Left kidney (tissue), 8 donors: ENCODE measurements around the gene SPX. TPM values are rescaled to one million over a fixed set of nuclear protein-coding genes. Genes with fewer than 3 reads are reported as not detected.

Experiments used
- DNase-seq: peaks from one replicate; pipeline ENCODE4 v3.0.0-alpha.2; 2013
- long read RNA-seq, 8 donors: transcript quantifications; one replicate each; lab custom pipeline, GENCODE V29; 2026
- polyA plus RNA-seq: library from polyadenylated mRNA; unstranded; fragments of 120-200 nt; gene quantifications from one replicate; pipeline ENCODE4 v1.2.1, GENCODE V29; 2013; ENCODE audit not compliant: insufficient read length

SPX gene
- polyA plus RNA-seq, result 13.8 TPM
- long read RNA-seq, donor 1, transcript SPX-203 (3 exons, 1,826 nt), result major isoform, 6 of 6 reads
- long read RNA-seq, donor 1, partial matches to known transcripts, result 0 of 6 reads
- long read RNA-seq, donor 1, other reads (novel, unspliced or antisense), result 0 of 6 reads
- long read RNA-seq, donor 2, partial matches to known transcripts, result 0 of 5 reads
- long read RNA-seq, donor 2, other reads (novel, unspliced or antisense), result 0 of 5 reads
- long read RNA-seq, donor 3, partial matches to known transcripts, result 0 of 3 reads
- long read RNA-seq, donor 3, other reads (novel, unspliced or antisense), result 0 of 3 reads
- long read RNA-seq, donor 4, full-length matches to known transcripts, result 1 of 1 reads
- long read RNA-seq, donor 4, partial matches to known transcripts, result 0 of 1 reads
- long read RNA-seq, donor 4, other reads (novel, unspliced or antisense), result 0 of 1 reads
- long read RNA-seq, donor 5, transcript SPX-203 (3 exons, 1,826 nt), result major isoform, 5 of 9 reads
- long read RNA-seq, donor 5, partial matches to known transcripts, result 0 of 9 reads
- long read RNA-seq, donor 5, other reads (novel, unspliced or antisense), result 0 of 9 reads
- long read RNA-seq, donor 6, partial matches to known transcripts, result 0 of 6 reads
- long read RNA-seq, donor 6, other reads (novel, unspliced or antisense), result 0 of 6 reads
- long read RNA-seq, donor 7, partial matches to known transcripts, result 8 of 16 reads
- long read RNA-seq, donor 7, other reads (novel, unspliced or antisense), result 0 of 16 reads
- long read RNA-seq, donor 8, partial matches to known transcripts, result 0 of 2 reads
- long read RNA-seq, donor 8, other reads (novel, unspliced or antisense), result 0 of 2 reads

DNA sequence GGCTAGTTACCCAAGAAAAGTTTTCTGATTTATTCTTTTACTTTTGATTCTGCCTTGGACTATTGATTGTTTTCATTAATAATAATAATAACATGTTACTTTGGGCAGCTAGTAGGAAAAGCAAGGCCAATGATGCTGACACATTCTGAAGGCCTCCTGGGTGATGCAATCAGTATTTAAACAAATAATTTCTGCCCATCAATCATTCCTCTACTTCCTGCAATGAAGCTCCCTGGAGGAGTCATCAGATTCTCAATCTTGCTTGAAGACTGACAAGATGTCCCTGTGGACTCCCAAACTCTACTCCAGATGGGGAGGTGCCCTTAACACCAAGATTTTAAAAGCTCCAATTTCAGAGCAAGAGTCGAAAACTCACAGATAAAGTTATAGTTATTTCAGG lies at the start of gene SPX:
SPX (plus strand) TSS at position 244 of the 400 bp plus-strand sequence. CDS start 177 bp downstream, outside the sequence.
- DNase-seq, result no peak

- DNase-seq, result no peak
These were observed 49.1 kb upstream of the SPX start for GRCh38 chr12:21476949-21477348.

GRCh38 chr12:21478756-21479455 lies 47.2 kb upstream of the SPX start:
- no peak for DNase-seq

GRCh38 chr12:21483531-21483930 lies 42.6 kb upstream of the SPX start:
- no peak for DNase-seq

GRCh38 chr12:21485998-21486397 lies 40.1 kb upstream of the SPX start:
- no peak for DNase-seq

DNA sequence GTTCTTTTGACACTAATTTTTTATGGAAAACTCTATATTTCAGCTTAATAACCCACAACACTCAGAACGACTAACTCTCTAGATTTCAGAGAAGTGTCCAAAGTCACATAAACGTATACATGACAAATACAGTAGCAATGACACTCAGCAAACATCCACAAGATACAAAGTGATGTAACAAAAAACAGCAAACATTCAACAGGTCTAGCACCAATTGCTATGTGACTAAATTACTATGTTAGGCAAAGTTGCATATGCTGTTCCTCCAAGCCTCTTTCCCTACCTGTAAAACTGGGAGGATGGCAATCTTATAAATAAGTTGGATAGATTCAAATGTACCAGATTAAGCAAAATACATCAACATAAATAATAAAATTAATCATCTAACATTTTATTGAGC lies 26.3 kb upstream of the SPX start:
- DNase-seq, result no peak

- no peak for DNase-seq
These were observed 25.3 kb upstream of the SPX start for GRCh38 chr12:21500786-21501257.

- DNase-seq, result peak; percentile 98
These were observed 24.6 kb upstream of the SPX start, which contains the start of the genes GOLT1B and RECQL for GRCh38 chr12:21501258-21502163. Gene GOLT1B (plus strand): TSS chr12:21501789. CDS start chr12:21501924, 135 bp downstream. Gene RECQL (minus strand): TSS chr12:21501635. CDS start chr12:21499570, 2,065 bp downstream.

DNA sequence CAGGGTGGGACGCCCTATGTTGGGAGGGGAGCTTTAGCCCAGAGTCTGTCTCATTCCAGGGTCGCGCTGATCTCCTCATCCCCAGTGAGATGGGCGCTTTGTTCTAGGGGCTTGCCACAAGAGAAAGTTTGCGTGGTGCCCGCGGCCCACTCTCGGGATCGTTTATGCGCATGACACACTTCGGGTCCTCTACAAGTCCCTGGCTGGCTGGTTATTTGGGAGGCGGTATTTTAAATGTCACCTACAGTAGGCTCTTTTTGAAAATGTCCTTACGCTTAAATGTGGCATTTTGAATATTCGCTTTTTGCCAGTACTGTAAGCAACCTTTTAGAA lies 24.0 kb upstream of the SPX start:
- peak; percentile 22 for DNase-seq

DNA sequence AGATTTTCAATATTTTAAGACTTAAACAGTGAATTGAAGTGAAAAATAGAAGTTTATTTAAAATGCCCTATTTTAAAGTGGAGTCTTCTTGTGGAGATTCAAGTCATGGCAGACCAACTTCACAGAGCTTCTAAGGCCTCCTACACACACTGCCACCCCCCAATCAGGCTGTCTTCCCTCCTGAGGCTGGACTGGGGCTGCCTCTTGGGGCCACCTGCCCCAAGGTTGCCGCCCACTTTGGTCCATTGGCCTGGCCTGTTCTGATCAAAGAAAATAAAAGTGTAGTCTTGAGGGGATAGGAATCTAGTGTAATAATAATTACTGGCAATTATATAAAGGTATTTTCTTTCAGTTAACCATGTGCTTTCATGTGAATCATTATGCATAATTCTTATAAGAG lies 23.2 kb upstream of the SPX start:
- no peak for DNase-seq

DNA sequence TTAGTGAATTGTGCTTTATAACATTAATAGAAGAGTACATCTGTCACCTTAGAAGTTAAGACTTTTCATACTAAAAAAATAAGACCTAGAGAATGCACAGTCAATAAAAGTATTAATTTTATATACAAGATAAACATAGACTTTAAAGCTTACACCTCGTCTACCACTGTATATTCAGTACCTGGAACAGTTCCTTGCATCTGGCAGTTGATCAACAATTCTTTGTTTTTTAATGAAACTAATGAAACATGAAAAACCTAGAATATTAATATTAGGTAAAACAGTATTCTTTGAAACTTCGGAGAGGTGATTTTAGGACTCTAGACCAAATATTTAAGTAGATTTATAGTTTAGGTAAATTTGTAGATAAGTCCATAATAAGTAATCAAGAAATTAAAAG lies 20.2 kb upstream of the SPX start:
- DNase-seq, result no peak

GRCh38 chr12:21507849-21508248 lies 18.2 kb upstream of the SPX start:
- no peak for DNase-seq

- DNase-seq, result no peak
These were observed 16.3 kb upstream of the SPX start for GRCh38 chr12:21509768-21510167.

DNA sequence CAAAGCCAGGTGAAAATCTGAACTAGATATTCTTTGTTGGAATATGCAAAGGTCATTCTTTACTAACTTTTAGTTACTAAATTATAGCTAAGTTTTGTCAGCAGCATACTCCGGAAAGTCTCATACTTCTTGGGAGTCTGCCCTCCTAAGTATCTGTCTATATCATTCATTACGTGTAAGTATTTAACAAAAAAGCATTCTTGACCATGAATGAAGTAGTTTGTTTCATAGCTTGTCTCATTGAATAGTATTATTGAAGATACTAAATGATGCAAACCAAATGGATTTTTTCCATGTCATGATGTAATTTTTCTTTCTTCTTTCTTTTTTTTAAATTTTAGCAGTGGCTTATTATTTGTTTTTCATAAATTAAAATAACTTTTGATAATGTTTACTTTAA lies 9.8 kb upstream of the SPX start:
- no peak for DNase-seq

GRCh38 chr12:21518451-21518850 lies 7.6 kb upstream of the SPX start:
- DNase-seq, result no peak

- no peak for DNase-seq
These were observed 4.6 kb upstream of the SPX start for GRCh38 chr12:21521541-21521940.

DNA sequence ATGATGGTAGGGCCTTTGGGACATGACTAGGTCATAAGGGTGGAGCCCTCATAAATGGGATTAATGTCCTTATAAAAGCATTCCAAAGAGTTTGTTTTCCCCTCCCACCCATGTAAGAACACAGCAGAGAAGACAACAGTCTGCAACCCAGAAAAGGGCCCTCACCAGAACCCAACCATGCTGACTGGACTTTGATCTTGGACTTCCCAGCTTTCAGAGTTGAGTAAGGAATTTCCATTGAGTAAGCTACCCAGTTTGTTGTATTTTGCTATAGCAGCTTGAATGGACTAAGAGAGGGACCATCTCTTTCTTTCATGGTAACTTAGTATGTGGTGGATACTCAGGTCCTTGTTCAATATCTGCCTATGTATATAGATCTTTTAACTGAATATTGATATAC lies 2.9 kb upstream of the SPX start:
- DNase-seq, result no peak

DNA sequence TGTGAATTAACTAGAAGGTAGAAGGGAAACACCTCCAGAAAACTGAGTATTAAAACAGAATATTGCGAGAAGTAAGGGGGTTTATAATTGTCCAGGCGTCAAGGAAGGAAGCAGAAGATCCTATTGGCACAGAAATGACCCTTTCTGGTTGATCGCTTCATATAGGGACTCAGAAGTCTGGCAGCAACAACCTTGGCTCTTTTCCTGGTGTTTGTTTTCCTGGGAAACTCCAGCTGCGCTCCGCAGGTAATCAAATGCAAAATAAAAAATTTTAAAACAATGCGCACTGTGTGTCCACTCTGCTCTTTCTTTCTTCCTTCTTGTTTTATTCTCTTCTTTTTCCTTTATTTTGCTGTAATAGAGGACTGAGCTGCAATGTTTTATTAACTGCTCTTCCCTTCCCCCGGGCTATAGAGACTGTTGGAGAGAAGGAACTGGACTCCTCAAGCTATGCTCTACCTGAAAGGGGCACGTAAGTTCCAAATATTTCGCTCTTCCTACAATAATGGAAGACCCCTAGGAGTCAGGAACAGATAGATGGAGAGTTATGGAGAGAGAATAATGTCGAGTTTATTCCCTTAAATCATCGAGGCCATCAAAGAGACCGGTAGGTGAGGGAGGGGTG lies 737 bp downstream of the SPX start:
- DNase-seq, result no peak

- DNase-seq, result peak; percentile 43
These were observed 1.5 kb downstream of the SPX start for GRCh38 chr12:21527451-21528180.

- DNase-seq, result peak; percentile 43
These were observed 2.9 kb downstream of the SPX start for GRCh38 chr12:21528953-21529352.
